ENCODE results near the gene SMPD3.

SMPD3 gene

DNA sequence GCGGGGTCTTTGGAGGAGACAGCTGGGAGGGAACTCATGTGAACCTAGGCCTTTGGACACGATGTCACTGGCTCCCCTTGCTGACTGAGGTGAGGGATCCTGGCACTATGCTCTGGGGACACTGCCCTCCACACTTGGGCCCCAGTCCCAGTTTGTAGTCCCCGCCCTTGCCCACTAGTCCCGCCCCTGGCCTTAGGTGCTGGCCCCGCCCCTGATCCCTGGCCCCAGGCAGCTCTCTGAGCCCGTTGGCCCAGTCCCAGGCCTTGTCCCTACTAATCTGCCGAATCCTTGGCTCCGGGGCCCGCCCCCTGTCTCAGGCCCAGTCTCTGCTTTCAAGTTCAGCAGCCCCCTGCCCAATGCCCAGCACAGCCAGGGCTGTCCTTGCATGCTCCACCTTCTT lies 61.0 kb downstream of the SMPD3 start:
- Histone ChIP-seq H3K27ac (no peak overlapping the region), H3K27me3 (replicated peaks) (no peaks in the 10 kb centered on the region), H3K4me3 (ENCODE audit: low read depth, low read length) (no peak overlapping the region), H3K36me3 (replicated peaks) (no peaks in the 10 kb centered on the region)
- in situ Hi-C loops (cut with HindIII; ENCODE audit: low pct_ligation_motif_present, low sequenced_read_pairs), result no loop called here
- TF ChIP-seq, protein P1, sequence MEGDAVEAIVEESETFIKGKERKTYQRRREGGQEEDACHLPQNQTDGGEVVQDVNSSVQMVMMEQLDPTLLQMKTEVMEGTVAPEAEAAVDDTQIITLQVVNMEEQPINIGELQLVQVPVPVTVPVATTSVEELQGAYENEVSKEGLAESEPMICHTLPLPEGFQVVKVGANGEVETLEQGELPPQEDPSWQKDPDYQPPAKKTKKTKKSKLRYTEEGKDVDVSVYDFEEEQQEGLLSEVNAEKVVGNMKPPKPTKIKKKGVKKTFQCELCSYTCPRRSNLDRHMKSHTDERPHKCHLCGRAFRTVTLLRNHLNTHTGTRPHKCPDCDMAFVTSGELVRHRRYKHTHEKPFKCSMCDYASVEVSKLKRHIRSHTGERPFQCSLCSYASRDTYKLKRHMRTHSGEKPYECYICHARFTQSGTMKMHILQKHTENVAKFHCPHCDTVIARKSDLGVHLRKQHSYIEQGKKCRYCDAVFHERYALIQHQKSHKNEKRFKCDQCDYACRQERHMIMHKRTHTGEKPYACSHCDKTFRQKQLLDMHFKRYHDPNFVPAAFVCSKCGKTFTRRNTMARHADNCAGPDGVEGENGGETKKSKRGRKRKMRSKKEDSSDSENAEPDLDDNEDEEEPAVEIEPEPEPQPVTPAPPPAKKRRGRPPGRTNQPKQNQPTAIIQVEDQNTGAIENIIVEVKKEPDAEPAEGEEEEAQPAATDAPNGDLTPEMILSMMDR (IDR thresholded peaks at IDR 0.05; ENCODE audit: low read depth, low read length, missing control alignments), result no peak
- DNase-seq, result no peak

DNA sequence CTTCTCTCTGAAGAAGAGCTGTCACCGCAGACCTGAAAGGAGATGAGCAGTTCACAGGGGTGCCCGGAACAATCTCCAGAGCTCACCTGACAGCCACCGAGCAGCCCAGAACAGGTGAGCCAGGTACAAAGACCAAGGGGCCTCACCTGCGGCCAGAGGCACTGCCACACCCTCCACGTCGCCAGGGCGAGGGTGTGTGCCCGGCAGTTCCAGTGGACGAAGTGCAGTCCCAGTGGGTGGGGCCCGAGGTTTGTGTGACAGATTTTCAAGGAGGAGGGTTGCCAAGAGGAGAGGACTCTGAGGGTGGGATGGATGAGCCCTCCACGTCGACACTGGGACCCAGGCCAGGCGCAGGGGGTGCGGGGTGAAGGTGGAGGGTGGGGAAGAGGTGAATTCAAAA lies 61.7 kb downstream of the SMPD3 start:
- no peaks in the 10 kb centered on the region for H3K36me3 ChIP-seq (replicated peaks)
- in situ Hi-C loops (cut with HindIII; ENCODE audit: low pct_ligation_motif_present, low sequenced_read_pairs), result no loop called here

DNA sequence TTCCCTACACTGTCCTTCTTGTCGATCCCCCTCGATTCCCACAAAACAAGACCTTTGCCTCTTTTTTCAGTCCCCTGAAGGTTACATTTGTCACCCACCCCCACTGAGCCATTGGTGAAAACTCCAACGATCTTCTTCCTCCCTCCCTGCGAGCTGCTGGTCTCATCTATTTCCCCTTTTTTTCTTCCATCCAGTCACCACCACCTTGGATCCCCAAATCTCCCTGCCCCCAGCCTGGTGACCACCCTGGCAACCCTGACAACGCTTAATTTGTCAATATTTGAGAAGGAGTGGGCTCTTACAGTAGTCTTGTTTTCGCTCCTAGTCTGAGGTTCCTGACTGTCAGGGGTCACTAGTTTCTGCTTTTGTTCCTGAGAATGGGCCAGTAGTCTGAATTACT lies 62.9 kb downstream of the SMPD3 start:
- no peak overlapping the region for H3K27ac ChIP-seq
- in situ Hi-C loops (cut with HindIII; ENCODE audit: low pct_ligation_motif_present, low sequenced_read_pairs), result no loop called here
- no peak overlapping the region for H3K4me3 ChIP-seq (ENCODE audit: low read depth, low read length)
- TF ChIP-seq, protein P1 (IDR thresholded peaks at IDR 0.05; ENCODE audit: low read depth, low read length, missing control alignments), result no peak
- DNase-seq, result no peak
- H3K27me3 ChIP-seq (replicated peaks), result no peaks in the 10 kb centered on the region
- H3K36me3 ChIP-seq (replicated peaks), result no peaks in the 10 kb centered on the region

More for the DNA sequence above, 61.7 kb downstream of the SMPD3 start:
- H3K27me3 ChIP-seq (replicated peaks), result no peaks in the 10 kb centered on the region
- TF ChIP-seq, protein P1 (IDR thresholded peaks at IDR 0.05; ENCODE audit: low read depth, low read length, missing control alignments), result no peak
- H3K27ac ChIP-seq, result no peak overlapping the region
- H3K4me3 ChIP-seq (ENCODE audit: low read depth, low read length), result no peak overlapping the region
- no peak for DNase-seq

DNA sequence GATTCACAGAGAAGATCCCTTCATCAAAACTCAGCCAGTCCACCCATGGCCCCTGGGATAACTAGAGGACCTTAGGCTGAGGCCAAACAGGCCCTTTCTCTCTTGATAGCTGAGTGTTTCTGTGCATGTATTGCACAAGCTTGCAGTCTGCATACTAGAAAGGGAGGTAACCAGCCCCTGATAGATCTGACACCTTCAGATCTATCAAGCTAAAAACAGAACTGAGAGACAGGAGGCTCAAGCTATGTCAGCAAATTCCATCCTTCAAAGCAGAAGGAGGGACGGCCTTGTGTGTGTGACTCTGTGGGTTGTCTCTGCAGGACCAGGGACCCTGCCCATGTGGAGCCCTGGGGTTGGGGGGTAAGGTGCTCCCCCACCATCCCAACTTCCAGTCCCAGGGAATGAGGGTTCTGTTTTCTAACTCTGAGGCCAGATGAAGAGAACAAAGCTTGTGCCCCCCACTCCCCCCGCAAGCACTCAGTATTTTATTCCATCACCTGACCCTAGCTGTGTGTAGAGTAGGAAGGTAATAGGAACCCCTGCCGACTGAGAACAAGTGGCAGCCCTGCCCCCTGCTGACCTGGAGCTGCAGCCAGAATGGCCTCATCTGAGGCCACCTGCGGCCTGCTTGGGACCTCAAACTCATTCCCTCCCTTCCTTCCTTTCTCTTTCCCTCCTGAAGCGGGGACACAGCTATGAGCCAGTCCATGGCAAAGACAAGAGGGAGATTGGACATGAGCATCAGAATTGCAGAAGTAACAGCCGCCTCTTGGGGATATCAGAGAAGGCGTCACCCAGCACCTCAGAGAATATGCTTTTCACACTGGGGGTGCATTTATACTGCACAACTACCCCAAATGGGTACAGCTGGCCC lies 63.8 kb downstream of the SMPD3 start:
- H3K36me3 ChIP-seq (replicated peaks), result no peaks in the 10 kb centered on the region
- no peak overlapping the region for H3K4me3 ChIP-seq (ENCODE audit: low read depth, low read length)
- no peak for DNase-seq
- no peaks in the 10 kb centered on the region for H3K27me3 ChIP-seq (replicated peaks)
- TF ChIP-seq, protein P1 (IDR thresholded peaks at IDR 0.05; ENCODE audit: low read depth, low read length, missing control alignments), result no peak
- in situ Hi-C loops (cut with HindIII; ENCODE audit: low pct_ligation_motif_present, low sequenced_read_pairs), result no loop called here
- H3K27ac ChIP-seq, result no peak overlapping the region

DNA sequence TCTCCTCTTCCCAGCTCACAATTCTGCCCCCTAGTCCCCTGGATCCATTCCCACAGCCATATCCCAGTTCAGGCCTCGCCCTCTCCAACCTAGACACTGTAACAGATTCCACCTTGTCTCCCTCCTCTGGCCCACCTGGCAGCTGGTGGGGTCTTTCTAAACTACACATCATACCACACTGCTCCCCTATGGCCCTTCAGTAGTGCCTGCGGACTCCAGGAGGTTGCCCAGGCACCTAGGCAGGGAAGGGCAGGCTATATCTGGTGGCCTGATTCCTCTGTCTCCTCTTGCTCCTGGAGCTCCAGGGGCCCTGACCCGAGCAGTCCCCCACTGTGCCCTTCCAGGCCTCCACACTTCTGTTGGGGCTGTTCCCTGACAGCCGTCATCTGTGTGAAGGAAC lies 64.5 kb downstream of the SMPD3 start:
- DNase-seq, result no peak
- Histone ChIP-seq H3K27me3 (replicated peaks) (no peaks in the 10 kb centered on the region), H3K4me3 (ENCODE audit: low read depth, low read length) (no peak overlapping the region), H3K27ac (no peak overlapping the region), H3K36me3 (replicated peaks) (no peaks in the 10 kb centered on the region)
- TF ChIP-seq, protein P1 (IDR thresholded peaks at IDR 0.05; ENCODE audit: low read depth, low read length, missing control alignments), result no peak
- in situ Hi-C loops (cut with HindIII; ENCODE audit: low pct_ligation_motif_present, low sequenced_read_pairs), result no loop called here

Data from brain microvascular endothelial cell (primary cell).